Eye (tissue), 1 donor: ENCODE measurements around the gene ACTR1A.
"Not testable (repeated sequence)": the region's sequence is repeated elsewhere in the genome, so short reads cannot be mapped to it uniquely, and the experiment has no call there.

Experiments
- DNase-seq: peaks from one replicate; pipeline ENCODE4 v3.0.0-alpha.2; 2015

ACTR1A gene

DNA sequence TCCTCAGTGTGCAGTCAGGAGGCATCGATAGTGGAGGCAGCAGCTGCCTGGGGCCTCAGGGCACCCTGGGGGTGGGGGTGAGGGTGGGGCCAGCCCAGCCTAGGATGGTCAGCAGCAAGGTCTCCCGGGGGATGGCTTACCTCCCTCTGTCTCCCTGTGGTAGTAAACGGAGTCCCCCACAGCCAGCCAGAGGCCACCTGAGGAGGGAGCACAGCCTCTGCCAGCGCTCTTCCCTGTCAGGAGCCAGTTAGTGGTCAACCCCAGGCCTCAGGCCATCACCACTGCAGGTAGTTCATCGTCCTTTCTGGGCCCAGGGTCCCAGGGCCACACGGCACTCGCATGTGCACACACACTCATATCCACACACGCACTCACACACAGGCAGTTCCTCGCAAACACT is 22.1 kb downstream of the ACTR1A start:
- no peak for DNase-seq

DNA sequence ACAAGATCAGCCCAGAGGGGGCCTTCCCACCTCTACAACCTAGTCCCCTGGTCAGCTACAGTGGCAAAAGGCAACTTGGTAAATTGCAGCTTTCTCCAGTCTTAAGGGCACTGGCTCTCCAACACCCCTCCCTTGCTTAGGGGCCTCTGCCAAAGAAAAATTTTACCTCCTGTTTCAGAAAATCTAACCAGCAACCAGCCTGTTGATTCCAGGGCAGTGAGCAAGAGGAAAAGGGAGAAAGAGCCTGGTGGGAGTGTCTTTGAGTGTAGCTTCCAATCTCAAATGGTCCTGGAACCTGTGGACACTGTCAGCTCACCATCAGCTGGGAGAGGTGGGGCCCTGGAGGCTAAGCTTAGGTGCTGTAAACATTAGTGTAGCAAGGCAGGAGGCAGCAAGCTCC is 22.9 kb downstream of the ACTR1A start:
- DNase-seq, result no peak

DNA sequence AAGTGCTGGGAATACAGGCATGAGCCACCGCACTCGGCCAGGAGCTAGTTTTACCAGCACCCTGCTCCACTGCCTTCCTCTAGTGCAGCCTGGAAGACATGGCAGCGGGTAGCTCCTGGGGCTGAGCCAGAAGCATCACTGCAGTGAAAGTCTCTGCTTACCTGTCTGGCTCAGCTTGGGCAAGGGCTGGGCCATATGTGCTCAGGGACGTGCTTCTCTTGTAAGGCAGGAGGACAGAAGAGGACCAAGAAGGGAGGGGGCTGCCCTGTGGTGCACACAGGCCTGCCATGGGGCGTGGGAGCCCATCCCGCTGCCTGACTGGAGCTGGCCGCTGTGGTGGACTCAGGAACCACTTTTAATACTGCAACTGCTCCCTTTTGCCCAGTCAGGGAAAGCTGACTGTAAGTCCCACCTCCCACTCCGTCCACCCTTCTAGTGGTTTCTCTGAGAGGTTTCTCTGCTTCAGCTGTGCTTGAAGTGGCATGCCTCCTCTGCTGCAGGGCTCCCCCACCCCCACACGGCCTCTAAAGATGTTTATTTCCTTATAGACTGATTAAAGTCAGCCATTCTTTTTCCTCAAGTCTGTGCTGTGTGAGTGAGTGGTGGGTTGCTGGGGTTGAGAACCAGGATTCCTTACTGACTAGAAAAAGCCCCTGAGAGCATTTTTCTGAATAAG is 25.9 kb downstream of the ACTR1A start:
- no peak for DNase-seq

- DNase-seq, result no peak
Observed at GRCh38 chr10:102475451-102476040, 27.0 kb downstream of the ACTR1A start.

DNA sequence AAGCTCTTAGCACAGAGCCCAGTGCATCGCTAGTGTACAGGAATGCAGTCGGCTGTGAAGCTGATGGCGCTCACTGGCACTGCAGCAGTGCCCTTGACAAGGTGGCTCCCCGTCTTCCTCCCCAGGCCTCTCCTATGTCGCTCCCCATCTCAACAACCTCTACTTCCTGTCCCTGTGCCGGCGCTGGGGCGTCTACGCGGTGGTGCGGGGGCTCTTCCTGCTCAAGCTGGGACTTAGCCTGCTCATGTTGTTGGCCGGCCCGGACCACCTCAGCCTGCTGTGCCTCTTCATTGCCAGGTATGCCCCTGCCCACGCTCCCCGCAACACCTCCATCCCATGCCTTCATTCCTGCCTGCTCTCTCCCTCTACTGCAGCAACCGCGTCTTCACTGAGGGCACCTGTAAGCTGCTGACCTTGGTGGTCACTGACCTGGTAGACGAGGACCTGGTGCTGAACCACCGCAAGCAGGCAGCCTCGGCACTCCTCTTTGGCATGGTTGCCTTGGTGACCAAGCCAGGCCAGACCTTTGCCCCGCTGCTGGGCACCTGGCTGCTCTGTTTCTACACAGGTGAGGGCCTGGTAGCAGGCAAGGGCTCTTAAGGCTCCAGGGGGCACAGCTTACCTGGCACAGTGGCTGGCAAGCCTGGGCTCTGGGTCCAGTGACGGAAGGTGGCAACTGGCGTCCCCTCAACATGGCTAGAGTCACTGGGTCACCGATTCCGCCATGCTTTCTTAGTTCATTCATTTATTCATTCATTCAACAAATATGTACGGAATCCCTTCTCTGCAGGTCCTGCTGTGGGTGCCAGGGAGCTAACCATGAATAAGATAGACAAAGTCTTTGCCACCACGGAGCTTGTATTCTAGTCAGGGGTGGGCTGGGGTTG is 28.8 kb downstream of the ACTR1A start:
- no peak for DNase-seq

DNA sequence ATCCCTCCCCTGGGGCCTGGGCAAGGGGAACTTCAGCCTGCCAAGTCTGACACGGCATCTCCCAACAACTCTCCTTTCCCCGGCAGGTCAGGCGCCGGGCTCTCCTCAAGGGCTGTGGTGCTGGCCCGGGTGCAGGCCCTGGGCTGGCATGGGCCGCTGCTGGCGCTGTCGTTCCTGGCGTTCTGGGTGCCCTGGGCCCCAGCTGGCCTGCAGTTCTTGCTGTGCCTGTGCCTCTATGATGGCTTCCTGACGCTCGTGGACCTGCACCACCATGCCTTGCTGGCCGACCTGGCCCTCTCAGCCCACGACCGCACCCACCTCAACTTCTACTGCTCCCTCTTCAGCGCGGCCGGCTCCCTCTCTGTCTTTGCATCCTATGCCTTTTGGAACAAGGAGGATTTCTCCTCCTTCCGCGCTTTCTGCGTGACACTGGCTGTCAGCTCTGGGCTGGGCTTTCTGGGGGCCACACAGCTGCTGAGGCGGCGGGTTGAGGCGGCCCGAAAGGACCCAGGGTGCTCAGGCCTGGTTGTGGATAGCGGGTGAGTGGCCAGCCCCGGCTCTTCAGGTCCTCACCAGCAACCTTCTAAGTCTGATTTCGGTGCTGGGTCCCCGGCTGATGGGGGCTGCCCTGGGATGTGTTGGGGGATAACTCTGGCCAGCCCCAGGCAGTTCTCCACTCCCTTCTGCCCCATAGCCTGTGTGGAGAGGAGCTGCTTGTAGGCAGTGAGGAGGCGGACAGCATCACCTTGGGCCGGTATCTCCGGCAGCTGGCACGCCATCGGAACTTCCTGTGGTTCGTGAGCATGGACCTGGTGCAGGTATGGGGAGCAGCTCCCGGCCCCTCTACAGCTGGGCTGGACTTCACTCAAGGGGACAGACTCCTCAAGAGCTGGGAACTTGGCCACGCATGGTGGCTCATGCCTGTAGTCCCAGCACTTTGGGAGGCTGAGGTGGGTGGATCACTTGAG is 31.6 kb downstream of the ACTR1A start:
- DNase-seq, result no peak

DNA sequence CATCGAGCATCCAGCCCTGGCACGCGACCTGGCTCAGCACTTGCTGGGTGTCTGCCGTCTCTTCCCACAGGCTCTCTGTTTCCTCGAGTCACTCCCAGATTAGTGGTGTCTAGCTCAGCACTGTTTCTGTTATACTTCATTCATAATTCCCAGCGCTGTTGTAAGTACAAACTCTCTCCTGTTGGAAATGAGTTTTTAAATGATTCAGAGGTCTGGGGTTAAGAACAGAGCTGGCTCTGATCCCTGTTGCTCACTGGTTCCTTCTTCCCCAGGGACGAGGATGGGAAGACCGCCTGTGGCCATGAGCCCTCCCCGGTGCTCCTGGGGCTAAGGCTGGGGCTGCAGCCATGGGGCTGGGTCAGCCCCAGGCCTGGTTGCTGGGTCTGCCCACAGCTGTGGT is 33.8 kb downstream of the ACTR1A start:
- DNase-seq, result no peak

- DNase-seq, result no peak
Observed at GRCh38 chr10:102467971-102468438, 34.5 kb downstream of the ACTR1A start.

DNA sequence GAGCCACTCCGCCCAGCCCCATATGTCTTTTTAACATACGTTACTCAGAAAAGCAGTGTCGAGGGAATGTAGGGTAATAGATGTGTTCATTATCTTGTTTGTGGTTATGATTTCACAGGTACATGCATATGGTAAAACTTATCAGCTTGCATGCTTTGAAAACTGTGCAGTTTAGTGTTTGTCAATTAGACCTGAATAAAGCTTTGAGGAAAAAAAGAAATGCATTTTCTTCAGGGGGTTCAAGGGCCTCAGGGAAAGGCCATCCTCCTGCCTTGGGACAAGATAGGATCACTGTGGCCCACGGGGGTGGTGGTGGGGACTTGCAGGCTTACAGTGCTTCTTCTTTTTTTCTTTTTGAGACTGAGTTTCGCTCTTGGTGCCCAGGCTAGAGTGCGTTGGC is 35.2 kb downstream of the ACTR1A start:
- DNase-seq, result no peak

DNA sequence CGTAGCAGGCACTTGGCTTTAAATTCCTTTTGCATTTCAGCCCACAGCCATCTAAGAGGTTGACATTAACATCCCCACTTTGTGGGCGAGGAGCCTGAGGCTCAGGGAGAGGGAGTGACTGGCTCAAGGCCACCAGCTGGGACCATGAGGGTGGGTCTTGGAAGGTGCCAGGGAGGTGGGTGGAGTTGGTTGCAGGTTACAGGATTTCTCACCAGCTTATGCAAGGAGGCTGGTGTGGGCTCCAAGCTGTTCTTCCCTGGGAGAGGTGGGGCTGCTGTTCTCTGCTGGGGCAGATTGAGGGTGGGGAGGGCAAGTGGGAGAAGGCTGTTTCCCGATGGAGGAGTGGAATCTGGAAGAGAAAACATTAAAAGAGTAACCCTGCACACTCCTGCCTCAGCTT is 37.0 kb downstream of the ACTR1A start:
- DNase-seq, result no peak

DNA sequence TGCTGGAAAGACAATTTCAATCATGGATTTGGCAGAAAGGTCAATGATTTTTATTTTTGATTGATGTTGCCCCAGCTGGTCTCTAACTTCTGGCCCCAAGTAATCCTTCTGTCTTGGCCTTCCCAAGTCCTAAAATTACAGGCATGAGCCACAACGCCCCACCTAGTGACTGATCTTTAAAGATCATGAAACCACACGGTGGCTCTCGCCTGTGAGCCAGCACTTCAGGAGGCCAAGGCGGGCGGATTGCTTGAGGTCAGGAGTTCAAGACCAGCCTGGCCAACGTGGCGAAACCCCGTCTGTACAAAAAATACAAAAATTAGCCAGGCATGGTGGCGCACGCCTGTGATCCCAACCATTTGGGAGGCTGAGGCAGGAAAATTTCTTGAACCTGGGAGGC is 38.5 kb downstream of the ACTR1A start:
- no peak for DNase-seq

DNA sequence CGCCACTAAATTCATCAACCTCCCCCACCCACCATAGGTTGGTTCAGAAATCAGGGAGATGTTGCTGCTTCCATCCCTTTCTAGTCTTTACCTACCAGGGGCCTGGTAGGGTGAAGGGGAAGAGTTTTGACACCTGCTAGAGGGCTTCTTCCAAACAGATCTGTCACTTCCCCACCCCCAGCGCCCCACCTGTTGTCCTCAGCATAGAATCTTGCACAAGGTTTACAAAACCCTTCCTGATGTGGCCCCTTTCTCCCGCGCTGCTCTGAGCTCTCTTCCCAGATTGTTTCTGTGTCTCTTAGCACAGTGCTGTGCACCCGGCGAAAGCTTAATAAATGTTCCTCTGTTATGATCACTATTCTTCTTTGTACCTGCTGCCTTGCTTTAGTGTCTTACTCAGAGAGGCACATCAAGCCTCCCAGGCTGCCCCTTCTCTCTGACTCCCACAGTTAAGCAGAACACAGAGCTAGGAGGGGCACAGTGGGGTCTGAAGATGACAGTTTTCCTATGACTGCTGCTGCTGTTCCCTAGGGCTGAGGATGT is 39.9 kb downstream of the ACTR1A start:
- peak; percentile 37 for DNase-seq

DNA sequence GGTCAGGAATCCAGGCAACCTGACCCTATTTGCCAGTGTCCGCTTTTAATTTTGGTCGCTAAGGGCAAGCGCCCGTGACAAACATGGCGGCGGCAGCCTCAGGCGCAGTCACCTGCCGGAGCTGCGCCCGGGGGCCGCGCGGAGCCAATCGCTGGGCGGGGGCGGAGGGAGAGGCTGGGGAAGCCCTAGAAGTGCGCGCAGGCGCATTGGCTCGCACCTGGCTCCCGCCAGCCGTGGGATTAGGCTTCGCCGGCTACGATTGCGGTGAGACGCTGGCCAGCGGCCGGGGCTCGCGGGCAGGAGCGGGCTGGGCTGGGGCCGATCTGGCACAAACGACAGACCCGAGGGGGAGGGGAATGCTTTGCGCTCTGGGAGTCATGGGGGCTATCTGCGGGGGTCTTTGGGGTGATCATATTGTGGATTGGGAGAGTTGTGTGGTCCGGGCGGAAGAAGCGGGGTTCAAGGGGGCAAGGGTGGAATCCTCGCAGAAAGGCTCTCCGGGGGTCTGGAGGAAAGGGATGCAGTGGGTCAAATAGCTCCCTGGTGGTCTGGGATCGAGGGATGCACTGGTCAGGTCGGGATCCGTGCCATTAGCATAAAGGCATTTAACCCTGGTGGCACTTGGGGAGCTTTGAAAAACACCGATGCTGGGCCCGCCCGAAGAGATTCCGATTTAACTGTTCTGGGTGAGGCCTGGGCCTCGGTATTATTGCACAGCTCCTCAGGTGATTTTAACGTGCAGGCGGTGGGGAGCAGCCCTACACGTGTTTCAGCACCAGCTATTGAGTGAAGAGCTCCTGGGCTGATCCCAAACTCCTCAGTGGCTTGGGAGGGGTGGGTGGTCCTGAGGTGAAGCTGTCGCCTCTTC is 41.1 kb downstream of the ACTR1A start:
- peak; percentile 95 for DNase-seq

- no peak for DNase-seq
Observed at GRCh38 chr10:102460836-102461186, 41.7 kb downstream of the ACTR1A start.

DNA sequence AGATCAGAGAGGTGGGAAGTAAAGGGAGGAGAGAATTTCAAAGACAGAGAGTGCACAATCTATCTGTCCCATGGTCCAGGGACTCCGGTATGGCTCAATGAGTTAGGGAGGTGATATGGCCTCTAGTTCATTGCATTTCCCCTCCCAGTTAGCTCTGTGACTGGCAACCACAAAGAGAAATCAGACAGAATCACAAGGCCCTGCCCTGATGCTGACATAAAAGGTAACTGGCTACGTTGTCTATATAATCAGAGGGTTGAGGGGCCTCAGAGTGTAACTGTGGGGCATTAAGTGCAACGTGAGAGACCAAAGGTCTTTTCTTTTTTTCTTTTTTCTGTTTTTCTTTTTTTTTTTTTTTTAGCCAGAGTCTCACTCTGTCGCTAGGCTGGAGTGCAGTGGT is 43.9 kb downstream of the ACTR1A start:
- no peak for DNase-seq

GRCh38 chr10:102457591-102458150 is 44.8 kb downstream of the ACTR1A start:
- DNase-seq, result no peak

DNA sequence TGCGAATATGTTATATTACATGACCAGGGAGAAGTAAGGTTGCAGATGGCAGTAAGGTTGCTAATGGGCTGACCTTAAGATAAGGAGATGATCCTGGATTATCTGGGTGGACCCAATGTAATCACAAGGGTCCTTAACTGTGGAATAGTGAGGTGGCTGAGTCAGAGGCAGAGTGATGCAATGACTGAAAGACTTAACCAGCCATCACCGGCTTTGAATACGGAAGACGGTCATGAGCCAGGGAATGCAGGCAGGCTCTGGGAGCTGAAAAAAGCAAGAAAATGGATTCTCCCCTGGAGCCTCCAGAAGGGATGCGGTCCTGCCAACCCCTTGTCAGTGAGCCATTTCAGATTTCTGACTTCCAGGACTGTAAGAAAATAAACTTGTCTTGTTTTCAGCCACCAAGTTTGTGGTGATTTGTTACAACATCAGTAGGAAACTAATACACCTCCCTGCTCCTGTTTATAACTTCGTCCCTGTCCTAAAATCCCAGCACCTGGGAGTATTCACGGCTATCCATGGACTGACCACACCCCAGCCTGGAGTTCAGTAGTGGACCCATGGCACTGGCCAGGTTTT is 46.5 kb downstream of the ACTR1A start:
- no peak for DNase-seq

DNA sequence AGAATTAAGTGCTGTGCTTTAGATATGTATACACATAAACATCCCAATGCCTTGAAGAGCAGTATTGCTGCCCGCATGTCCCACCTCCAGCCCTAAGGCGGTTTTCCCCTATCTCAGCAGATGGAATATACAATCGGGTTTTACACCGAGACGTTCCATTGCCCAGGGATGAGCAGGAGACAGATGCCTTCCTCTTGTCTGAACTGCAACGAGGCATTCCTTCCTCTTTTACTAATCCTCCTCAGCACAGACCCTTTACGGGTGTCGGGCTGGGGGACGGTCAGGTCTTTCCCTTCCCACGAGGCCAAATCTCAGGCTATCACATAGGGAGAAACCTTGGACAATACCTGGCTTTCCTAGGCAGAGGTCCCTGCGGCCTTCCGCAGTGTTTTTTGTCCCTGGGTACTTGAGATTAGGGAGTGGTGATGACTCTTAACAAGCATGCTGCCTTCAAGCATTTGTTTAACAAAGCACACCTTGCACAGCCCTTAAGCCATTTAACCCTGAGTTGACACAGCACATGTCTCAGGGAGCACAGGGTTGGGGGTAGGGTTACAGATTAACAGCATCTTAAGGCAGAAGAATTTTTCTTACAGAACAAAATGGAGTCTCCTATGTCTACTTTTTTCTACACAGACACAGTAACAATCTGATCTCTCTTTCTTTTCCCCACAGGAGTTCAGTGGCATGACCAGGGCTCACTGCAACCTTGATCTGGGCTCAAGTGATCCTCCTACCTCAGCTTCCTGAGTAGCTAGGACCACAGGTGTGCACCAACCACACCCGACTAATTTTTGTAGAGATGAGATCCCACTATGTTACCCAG is 47.6 kb downstream of the ACTR1A start:
- not testable (repeated sequence) for DNase-seq

DNA sequence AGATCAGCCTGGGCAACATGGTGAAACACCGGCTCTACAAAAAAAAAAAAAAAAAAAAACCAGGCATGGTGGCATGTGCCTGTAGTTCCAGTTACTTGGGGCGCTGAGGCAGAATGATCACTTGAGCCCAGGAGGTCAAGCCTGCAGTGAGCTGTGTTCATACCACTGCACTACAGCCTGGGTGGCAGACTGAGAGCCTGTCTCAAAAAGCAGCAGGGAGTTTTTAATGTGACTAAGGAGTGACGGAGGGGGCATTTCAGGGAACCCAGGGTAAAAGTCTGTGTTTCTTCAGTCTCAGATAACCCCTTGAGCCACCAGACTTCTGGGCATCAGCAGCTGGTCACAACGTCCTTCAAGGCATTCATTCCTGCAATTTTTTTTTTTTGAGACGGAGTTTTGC is 49.0 kb downstream of the ACTR1A start:
- DNase-seq, result peak; percentile 41
